GM18868 (cell line): ENCODE results near the gene CCNG2.
A peak's percentile ranks its signal among the peaks of the same experiment; 100 is the strongest.

Experiments
- ATAC-seq: cut with Tn5 transposase; IDR thresholded peaks from one replicate; pipeline ENCODE4 v1.9.1; 2021; ENCODE audit warnings: mild to moderate bottlenecking, moderate library complexity; ENCODE audit not compliant: unreplicated experiment

The CCNG2 gene

DNA sequence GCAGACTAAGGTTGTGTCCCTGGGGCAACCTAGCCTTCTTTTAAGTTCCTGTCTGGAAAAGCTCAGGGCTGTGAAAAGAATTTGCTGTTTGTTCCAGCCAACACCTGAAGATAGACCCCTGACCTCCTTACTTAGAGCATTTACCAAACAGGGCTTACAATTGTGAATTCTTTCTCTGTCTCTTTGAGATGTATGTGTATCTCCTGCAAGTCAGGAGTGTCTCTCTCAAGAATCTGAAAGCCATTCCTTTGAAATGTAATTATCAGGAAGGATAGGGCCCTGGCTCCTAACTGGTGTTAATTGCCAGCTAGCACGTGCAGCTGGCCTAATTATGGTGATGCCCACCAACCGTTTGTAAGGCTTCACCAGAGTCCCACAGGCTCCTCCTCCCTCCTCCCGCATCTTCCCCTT is 18.2 kb downstream of the CCNG2 start:
- ATAC-seq: no peak

DNA sequence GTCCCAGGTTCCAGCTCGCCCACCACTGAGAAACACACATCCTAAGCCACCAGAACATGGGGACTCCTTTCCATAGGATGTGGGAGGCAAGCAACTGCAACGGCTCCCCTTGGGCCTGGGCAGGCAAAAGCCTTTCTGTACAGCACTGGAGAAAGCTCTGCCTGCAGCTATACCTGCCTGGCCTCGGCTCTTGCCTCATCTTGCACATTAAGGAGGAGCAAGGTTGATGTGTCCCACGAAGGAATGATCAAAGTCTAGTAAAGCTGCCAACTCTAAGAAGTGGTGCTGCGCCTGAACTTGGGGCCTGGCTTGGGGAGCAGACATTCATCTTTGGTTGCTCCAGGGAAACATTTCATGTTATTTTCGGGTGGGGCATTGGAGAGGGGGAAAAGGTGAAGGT is 19.6 kb downstream of the CCNG2 start:
- no peak for ATAC-seq

DNA sequence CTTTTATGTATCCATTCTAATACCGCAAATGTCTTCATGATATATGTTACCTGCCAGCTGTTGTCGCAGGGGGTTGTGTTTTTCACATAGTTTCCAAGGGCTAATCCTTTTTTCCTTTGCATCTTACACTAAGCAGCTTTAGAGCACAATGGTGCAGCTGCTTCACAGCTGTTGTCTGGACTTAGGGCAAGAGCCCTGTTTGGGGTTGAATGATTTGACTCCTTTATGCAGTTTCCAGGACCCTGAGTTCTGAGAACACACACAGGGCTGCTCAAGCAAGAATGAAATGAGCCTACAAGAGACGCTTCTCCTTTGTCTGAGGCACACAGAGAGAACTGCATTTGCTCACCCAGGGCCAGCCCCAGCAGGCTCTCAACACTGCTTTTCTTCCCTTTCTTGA is 20.2 kb downstream of the CCNG2 start:
- no peak for ATAC-seq

DNA sequence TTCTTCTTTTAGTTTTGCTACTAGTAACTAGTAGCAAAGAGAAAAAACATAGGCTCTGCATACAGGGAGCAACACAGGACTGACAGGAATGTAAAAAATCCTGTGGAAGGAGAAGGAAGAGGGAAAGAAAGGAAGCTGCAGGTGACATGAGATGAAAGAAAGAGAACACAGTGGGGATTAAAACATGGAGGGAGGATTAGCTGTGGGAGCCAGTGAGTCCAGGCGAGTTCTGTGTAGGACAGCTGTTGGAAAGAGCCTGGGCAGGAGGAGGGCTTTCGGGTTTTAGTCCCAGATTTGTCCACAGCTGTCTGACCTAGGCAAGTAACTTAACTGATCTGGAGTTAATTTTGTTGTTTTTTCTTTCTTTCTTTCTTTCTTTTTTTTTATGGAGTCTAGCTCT is 21.6 kb downstream of the CCNG2 start:
- no peak for ATAC-seq

DNA sequence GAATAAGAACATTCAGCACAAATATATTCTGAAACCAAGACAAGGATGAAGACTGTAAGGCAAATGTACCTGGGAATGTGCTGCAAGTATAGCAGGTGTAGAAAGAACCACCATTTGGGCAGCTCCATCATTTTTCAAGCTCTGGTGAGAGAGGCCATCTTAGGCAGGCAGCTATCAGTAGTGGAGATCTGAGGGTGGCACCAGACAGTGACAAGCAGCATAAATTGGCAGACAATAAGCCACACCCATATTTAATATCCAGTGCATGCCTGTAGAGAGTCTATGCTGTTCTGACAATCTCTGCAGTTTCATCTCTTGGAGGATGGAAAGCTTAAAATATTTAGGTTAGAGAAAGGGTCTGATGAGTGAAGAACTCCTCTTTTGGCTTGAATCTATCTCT is 22.5 kb downstream of the CCNG2 start:
- ATAC-seq: no peak

DNA sequence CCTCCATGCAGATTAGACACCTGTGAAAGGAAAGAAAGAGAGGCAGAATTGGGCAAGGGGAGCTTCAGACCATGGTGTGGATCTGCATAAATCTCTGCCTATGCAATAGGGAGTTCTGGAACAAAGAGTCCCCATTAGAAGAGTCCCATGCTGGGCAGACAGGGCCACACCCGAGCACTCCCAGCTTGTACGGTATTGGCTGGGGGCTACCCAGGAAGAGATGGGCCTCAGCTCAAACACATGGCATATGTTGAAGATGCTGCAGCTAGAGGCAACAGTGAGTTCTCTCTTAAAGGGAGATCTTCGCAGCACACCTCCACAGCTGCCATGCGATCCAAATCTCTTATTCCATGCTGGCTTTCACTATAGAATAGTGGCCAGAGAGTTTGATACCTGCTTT is 24.7 kb downstream of the CCNG2 start:
- no peak for ATAC-seq

DNA sequence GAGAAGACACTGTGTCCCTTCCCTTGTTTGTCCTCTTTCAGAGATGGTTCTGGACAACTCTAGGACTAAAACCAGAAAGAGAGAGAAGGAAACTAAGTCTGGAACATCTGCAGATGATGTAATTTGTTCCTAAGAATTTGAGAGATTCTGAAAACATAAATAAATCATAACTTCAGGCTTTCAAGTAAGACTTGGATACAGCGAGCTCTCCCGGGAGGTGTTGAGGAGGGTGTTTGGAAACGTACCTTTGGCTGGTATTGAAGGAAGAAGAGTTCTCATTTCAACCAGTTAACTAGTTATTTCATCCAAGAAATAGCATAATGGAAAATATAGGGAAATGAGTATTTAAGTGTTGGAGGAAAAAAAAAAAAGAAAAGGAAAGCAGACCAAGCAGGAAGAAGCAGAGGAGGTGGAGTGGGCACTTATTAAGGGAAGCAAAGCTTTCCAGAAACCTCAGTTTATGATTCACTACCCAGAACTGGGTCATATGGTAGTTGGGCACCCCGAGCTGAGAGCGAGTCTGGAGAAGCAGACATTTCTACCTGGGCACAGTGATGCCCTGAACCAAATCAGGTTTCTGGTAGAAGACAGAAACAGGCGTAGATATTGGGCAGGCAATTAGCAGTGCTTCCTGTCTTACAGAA is 26.9 kb downstream of the CCNG2 start:
- ATAC-seq: no peak

DNA sequence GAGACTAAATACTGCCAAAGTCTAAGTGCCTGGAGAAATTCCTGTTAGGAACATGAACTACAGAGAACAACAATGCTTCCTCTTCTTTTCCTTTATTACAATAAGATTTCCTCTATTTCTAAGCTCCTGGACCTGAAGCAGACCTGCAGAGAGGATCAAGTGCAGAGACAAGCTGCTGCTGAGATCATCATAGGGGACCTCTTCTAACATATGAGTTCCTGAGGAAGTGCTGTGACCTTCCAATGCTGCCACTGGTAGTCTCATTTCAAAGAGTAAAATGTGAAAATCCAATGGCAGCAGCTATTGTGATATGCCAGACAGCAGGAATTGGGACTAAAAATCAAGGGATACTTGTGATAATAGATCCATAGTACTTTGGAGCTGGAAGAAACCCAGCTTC is 28.0 kb downstream of the CCNG2 start:
- ATAC-seq: no peak

DNA sequence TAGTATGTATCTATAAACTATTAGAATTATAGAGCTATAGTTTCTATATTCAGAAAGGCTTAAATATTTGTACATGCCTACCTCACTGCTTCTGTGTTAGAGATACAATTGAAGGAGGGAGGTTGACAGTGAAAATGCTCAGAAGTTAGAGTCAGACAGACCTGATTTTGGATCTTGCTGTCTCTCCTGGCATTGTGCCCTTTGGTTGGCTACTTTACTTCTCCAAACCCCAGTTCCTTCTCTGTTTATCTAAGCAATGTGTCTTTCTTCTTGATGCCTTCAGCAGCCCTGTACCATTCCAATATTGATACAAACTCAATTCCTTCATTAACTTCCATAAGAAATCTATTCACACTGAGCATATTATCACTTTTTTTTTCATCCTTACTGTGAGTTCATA is 28.7 kb downstream of the CCNG2 start:
- no peak for ATAC-seq

DNA sequence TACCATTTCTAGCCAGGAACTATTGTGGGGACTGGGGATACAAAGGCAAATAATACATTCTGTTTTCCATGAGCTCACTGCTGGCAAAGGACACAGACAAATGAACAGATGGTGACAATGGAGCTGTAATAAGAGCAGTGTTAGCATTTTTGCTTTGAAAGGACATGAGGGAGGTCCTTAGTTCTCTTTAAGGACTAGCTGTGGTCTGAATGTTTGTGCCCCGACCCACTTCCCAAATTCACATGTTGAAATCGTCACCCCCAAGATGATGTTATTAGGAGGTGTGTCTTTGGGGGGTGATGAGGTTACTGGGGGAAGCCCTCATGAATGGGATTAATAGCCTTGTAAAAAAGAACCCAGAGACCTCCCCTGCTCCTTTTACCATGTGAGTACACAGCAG is 30.3 kb downstream of the CCNG2 start:
- ATAC-seq: no peak

DNA sequence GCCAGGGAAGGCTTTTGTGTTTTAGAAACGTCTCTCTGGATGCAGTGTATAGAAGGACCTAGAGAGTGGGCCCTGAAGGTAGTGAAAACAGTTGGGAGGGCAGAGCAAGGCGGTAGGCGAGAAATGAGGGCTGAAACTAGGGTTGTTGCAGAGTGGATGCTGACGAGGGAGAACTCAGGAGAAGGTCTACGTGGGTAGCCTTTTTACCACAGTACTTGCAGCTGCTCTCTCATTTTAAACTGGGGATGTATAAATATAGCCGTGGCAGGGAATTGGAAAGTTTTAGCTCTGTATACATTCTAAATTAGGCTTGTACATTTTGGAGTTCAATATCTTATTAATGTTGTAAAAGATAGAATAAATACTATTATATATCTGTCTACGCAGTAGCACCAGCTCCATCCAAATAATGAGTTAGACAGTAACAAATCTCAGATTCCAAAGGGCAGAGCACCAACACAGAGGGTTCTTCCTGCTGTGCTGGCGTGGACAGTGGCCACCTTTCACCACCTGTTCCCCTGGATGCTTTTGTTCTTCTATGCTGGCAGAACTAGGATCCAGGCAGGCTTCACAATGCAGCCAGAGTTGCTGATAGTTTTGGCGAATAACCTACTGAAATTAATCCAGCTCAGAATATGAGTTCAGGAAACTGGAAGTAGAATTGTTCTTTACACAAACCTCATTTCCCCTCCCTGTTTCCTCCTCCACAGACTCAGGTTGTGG is 31.7 kb downstream of the CCNG2 start:
- no peak for ATAC-seq

DNA sequence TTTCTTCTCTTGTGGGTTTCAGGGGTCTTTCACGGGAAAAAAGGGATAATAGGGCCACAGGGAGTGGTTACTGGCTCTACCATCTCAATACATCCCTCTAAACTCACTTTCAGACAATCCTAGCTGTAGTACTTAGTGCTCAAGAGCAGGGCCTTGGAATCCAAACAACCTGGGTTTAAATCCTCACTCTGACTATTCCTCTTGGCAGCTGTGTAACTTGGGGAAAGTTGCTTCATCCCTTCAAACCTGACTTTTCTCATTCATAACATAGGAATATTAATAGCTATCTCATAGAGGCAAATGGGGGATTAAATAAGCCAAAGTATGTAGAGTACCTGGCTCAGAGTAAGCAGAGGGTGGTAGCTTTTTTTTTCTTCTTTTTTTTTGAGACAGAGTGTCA is 32.4 kb downstream of the CCNG2 start:
- ATAC-seq: no peak

DNA sequence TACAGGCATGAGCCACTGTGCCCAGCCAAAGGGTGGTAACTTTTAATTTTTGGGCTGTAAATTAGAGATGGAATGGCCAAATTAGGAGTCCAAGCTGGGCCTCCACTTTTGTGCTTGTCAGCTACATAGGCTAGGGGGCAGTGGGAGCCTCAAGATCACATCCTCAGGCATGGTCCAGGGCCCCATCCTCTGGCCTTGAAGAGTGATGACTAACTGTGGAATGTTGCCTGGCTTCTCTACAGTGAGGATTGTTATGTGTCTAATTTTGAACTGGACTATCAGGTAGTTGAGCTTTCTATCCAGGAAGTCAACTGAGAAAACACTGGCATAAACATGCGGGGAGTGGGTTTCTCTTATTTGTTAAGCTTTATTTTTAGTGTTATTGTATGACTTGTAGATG is 33.0 kb downstream of the CCNG2 start:
- no peak for ATAC-seq

DNA sequence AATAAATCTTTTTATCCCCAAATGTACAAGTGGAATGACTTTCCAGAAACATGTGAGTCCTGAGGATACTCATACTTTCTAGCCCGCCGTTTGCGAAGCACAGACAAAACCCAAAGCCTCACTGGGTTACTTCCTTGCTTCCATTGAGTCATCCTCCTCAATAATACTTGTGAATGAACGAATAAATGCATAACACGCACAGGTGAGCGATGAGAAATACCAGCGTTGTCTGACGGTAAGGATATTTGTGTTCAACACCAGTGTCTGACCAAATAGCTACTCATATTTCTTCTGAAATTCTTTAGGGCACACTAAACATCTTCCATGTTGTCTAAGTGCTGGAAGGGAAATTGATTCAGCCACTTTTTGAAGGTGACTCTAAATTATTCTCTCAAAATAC is 36.0 kb downstream of the CCNG2 start:
- no peak for ATAC-seq

DNA sequence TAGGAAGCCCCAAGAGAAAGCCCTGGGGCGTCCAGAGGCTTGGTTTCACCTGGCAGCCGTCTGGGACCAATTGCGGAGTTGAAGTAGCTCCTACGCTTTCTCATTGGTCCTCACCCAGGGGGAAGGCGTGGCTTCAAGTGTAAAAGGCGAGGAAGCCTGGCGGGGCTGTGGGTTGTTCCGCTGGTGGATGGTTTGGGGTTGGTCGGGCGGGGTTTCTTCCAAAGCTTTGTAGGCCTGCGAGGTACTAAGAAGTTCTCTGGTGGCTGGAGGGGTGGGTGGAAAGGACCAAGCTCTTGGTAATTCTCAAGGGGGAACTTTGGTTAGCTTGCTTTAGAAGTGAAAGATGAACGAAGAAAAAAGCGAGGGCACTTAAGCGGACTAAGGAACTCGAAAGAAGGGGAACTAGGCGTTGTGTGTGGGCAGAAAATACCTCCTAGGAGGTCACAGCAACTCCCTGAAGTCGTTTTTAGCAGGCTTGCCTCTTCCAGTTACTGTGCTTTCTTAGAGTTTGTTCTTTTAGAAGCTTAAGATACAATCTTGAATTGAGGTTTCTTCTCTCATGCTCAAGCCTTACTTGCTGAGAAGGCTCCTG is 36.6 kb downstream of the CCNG2 start:
- peak; percentile 83 for ATAC-seq

DNA sequence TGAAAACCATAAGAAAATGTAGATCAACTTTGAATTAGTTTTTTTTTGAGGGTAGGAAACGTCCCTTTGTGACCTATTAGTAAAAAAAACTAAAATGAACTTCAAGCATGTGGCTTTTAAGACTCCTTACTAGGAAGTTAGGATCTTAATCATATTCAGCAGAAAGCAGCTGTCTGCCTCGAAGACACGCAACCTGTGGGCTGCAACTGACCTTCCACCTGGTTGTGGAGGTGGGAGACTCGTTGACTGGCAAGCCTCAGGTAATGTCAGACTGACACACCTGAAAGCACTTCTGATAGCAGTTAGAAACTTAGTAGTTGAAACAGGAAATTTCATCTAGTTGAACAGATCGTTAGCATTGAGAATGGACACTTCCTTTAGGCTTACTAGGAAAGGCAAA is 37.4 kb downstream of the CCNG2 start:
- ATAC-seq: no peak

DNA sequence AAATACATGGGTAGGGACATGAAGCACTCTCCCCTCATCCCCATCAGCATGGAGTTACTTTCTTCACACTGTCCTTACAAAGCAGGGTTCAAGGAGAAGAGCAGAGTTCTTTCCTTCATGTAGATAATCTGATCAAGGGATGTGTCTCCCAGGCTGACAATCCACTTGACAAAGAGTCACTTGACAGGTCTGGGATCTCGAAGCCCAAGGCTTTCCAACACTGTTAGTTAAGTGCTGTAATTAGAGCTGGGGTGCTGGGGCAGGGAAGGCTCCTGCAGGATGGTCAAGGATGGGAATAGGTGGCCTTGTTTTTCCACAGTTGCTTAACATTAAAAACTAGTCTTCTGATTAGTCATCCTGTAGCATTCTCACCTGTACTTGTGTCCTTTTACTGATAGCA is 38.0 kb downstream of the CCNG2 start:
- no peak for ATAC-seq

DNA sequence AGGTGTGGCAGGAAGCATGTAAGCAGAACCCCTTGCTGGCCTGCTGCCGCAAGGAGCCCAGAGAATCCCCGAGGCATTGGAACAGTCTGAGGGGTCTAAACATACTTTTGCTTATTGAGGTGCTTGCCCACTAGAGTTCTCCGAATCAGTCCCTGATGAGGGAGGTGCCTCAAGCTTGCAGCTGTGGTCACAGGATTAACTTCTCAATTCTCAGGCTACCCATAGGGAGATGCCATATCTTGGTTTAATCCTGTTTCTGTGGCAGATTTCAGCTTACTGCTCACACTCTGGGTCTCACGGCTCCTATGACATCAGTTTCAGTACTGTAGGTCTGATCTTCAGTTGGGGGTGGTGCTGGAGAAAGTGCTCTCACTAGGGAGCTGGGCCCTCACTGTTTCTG is 39.9 kb downstream of the CCNG2 start:
- peak; percentile 51 for ATAC-seq

DNA sequence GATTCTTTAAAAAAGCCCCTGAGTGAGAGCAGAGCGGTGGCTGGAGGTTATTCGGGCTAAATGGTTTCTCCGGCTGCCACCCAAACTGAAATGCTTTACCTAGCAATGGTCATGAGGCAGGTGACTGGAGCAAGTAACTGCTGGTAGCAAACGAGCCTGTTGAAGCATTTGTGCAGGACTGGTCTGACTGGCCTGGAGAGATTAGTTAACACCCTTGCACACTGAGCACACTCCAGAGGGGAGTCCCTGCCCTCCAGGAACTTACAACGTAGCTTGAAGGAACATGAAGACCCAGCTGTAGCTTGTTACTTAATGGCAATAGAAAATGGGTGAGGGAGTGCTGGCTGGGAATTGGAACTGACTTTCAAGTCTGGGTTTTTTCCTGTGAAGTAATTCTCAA is 40.4 kb downstream of the CCNG2 start:
- ATAC-seq: no peak

DNA sequence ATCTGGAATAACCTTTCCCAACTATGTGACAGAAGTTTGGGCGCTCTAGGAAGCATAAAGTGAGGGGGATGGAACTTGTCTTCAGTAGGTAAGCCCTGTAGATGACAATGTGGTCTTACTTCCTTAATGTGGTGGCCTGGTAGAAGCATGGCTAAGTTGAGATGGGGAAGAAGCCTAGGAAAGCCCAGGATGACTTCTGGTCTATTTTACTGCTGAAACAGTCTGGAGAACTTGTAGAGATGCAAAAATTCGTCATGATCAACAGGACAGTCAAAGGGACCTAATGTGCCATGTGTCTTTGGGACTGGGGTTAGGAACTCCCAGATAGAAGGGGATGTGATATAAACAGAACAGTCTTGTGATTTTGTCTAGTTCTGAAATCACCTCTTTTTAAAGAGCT is 40.8 kb downstream of the CCNG2 start:
- ATAC-seq: no peak

DNA sequence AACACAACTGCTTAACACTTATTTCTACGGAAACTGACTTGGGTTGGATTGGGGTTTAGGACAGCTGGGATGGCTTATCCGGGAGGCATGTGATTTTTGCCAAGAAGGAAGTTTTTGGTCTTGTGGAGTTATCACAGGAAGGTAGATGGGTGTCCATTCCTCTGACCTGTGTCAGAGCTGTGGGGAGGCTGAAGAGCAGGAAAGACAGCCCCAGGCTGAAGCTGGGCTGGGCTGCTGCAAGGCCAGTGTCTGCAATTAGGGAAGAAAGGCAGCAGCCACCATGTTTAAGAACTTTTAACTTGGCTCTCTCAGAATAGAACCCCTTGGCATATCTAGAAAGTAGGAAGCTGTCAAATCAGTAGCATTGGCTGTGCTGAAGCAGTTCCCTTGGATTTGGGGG is 42.3 kb downstream of the CCNG2 start:
- ATAC-seq: no peak

DNA sequence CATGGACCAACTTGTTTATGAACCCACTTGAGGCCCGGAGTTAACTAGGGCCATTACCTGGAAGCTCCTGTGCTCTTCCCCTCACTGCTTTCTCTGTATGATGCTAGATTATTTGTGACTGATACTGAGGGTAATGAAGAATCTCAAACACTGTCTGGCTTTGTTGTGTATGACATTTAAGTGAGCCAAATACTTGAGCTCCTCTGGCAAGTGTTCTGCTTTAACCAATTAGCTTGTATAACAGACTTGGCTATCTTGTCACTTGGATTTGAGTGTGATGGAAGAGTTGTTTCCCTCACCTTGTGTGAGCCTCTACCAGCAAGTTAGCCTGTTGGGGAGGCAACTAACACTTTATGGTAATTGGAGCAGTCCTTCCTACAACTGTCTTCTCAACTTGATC is 42.7 kb downstream of the CCNG2 start:
- no peak for ATAC-seq

DNA sequence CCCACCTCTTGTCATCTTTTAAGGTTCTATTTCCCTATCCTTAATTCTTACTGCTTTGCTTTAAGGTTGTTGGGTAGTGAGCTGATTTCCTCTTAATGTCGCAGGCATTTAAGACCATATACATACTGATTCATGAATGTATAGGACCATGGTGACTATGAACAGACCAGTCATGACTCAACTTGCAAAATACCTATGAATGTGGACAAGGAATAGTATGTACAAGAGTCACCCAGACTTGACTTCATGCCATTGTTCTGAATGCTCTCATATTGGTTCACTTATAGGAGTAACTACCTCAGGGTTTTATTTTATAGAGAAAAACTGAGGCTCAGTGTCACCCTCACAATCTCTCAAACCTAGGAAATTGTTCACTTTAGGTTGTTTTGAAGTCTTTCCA is 44.3 kb downstream of the CCNG2 start:
- no peak for ATAC-seq
